ENCODE data around the gene BACE1.
"Not testable (repeated sequence)": the region's sequence is repeated elsewhere in the genome, so short reads cannot be mapped to it uniquely, and the experiment has no call there.

The BACE1 gene

GRCh38 chr11:117271208-117271607, 44.8 kb downstream of the BACE1 start:
- Histone ChIP-seq H3K27me3 (ENCODE audit: low read depth, low read length) (no peaks in the 10 kb centered on the region), H3K4me1 (ENCODE audit: control insufficient read depth in 1 of 2, insufficient read depth in 2 of 2, low read length in 2 of 2) (no peaks in the 10 kb centered on the region), H3K36me3 (ENCODE audit: control insufficient read depth in 1 of 2, insufficient read depth in 2 of 2, low read length in 2 of 2) (peaks cover 9 to 14% of the 10 kb centered on the region in 2 donors), H3K4me3 (ENCODE audit: low read depth in 1 of 2, low read length in 2 of 2) (no peak overlapping the region), H3K9me3 (ENCODE audit: control insufficient read depth in 1 of 2, low read length in 2 of 2) (no peaks in the 10 kb centered on the region), H3K27ac (ENCODE audit: low read length) (no peak overlapping the region)

- no peaks in the 10 kb centered on the region for H3K4me1 ChIP-seq (ENCODE audit: control insufficient read depth in 1 of 2, insufficient read depth in 2 of 2, low read length in 2 of 2)
Observed at GRCh38 chr11:117269856-117270255, 46.2 kb downstream of the BACE1 start.

GRCh38 chr11:117265745-117266144, 50.3 kb downstream of the BACE1 start:
- H3K27me3 ChIP-seq (ENCODE audit: low read depth, low read length) = no peaks in the 10 kb centered on the region
- H3K36me3 ChIP-seq (ENCODE audit: control insufficient read depth in 1 of 2, insufficient read depth in 2 of 2, low read length in 2 of 2) = no peaks in the 10 kb centered on the region
- H3K27ac ChIP-seq (ENCODE audit: low read length) = no peak overlapping the region
- H3K4me3 ChIP-seq (ENCODE audit: low read depth in 1 of 2, low read length in 2 of 2) = no peak overlapping the region
- no peaks in the 10 kb centered on the region for H3K9me3 ChIP-seq (ENCODE audit: control insufficient read depth in 1 of 2, low read length in 2 of 2)
- H3K4me1 ChIP-seq (ENCODE audit: control insufficient read depth in 1 of 2, insufficient read depth in 2 of 2, low read length in 2 of 2) = no peaks in the 10 kb centered on the region

More at GRCh38 chr11:117269856-117270255, 46.2 kb downstream of the BACE1 start:
- Histone ChIP-seq H3K27ac (ENCODE audit: low read length) (no peak overlapping the region), H3K4me3 (ENCODE audit: low read depth in 1 of 2, low read length in 2 of 2) (no peak overlapping the region), H3K36me3 (ENCODE audit: control insufficient read depth in 1 of 2, insufficient read depth in 2 of 2, low read length in 2 of 2) (peaks cover 0 to 14% of the 10 kb centered on the region in 2 donors), H3K9me3 (ENCODE audit: control insufficient read depth in 1 of 2, low read length in 2 of 2) (no peaks in the 10 kb centered on the region), H3K27me3 (ENCODE audit: low read depth, low read length) (no peaks in the 10 kb centered on the region)

- H3K9me3 ChIP-seq (ENCODE audit: control insufficient read depth in 1 of 2, low read length in 2 of 2); H3K27me3 ChIP-seq (ENCODE audit: low read depth, low read length); H3K27ac ChIP-seq (ENCODE audit: low read length); H3K4me1 ChIP-seq (ENCODE audit: control insufficient read depth in 1 of 2, insufficient read depth in 2 of 2, low read length in 2 of 2); H3K36me3 ChIP-seq (ENCODE audit: control insufficient read depth in 1 of 2, insufficient read depth in 2 of 2, low read length in 2 of 2); H3K4me3 ChIP-seq (ENCODE audit: low read depth in 1 of 2, low read length in 2 of 2): not testable (repeated sequence)
Observed at GRCh38 chr11:117264624-117265323, 51.3 kb downstream of the BACE1 start.

- H3K27me3 ChIP-seq (ENCODE audit: low read depth, low read length) = no peaks in the 10 kb centered on the region
- H3K36me3 ChIP-seq (ENCODE audit: control insufficient read depth in 1 of 2, insufficient read depth in 2 of 2, low read length in 2 of 2) = peaks cover 0 to 8% of the 10 kb centered on the region in 2 donors
- H3K4me3 ChIP-seq (ENCODE audit: low read depth in 1 of 2, low read length in 2 of 2) = no peak overlapping the region
- no peaks in the 10 kb centered on the region for H3K4me1 ChIP-seq (ENCODE audit: control insufficient read depth in 1 of 2, insufficient read depth in 2 of 2, low read length in 2 of 2)
- no peak overlapping the region for H3K27ac ChIP-seq (ENCODE audit: low read length)
- no peaks in the 10 kb centered on the region for H3K9me3 ChIP-seq (ENCODE audit: control insufficient read depth in 1 of 2, low read length in 2 of 2)
Observed at GRCh38 chr11:117259417-117259816, 56.6 kb downstream of the BACE1 start.

- no peaks in the 10 kb centered on the region for H3K4me1 ChIP-seq (ENCODE audit: control insufficient read depth in 1 of 2, insufficient read depth in 2 of 2, low read length in 2 of 2)
- no peak overlapping the region for H3K4me3 ChIP-seq (ENCODE audit: low read depth in 1 of 2, low read length in 2 of 2)
- H3K9me3 ChIP-seq (ENCODE audit: control insufficient read depth in 1 of 2, low read length in 2 of 2) = no peaks in the 10 kb centered on the region
- H3K27ac ChIP-seq (ENCODE audit: low read length) = no peak overlapping the region
- no peaks in the 10 kb centered on the region for H3K27me3 ChIP-seq (ENCODE audit: low read depth, low read length)
- peaks cover 0 to 8% of the 10 kb centered on the region in 2 donors for H3K36me3 ChIP-seq (ENCODE audit: control insufficient read depth in 1 of 2, insufficient read depth in 2 of 2, low read length in 2 of 2)
Observed at GRCh38 chr11:117258576-117258975, 57.5 kb downstream of the BACE1 start.

- Histone ChIP-seq H3K9me3 (ENCODE audit: control insufficient read depth in 1 of 2, low read length in 2 of 2) (no peaks in the 10 kb centered on the region), H3K4me3 (ENCODE audit: low read depth in 1 of 2, low read length in 2 of 2) (no peak overlapping the region), H3K36me3 (ENCODE audit: control insufficient read depth in 1 of 2, insufficient read depth in 2 of 2, low read length in 2 of 2) (peaks cover 0 to 8% of the 10 kb centered on the region in 2 donors), H3K4me1 (ENCODE audit: control insufficient read depth in 1 of 2, insufficient read depth in 2 of 2, low read length in 2 of 2) (no peaks in the 10 kb centered on the region), H3K27ac (ENCODE audit: low read length) (no peak overlapping the region), H3K27me3 (ENCODE audit: low read depth, low read length) (no peaks in the 10 kb centered on the region)
Observed at GRCh38 chr11:117256573-117256972, 59.5 kb downstream of the BACE1 start.

- H3K4me1 ChIP-seq (ENCODE audit: control insufficient read depth in 1 of 2, insufficient read depth in 2 of 2, low read length in 2 of 2) = no peaks in the 10 kb centered on the region
- no peaks in the 10 kb centered on the region for H3K9me3 ChIP-seq (ENCODE audit: control insufficient read depth in 1 of 2, low read length in 2 of 2)
- peaks cover 0 to 8% of the 10 kb centered on the region in 2 donors for H3K36me3 ChIP-seq (ENCODE audit: control insufficient read depth in 1 of 2, insufficient read depth in 2 of 2, low read length in 2 of 2)
- no peak overlapping the region for H3K4me3 ChIP-seq (ENCODE audit: low read depth in 1 of 2, low read length in 2 of 2)
- H3K27ac ChIP-seq (ENCODE audit: low read length) = no peak overlapping the region
- no peaks in the 10 kb centered on the region for H3K27me3 ChIP-seq (ENCODE audit: low read depth, low read length)
Observed at GRCh38 chr11:117255966-117256365, 60.1 kb downstream of the BACE1 start.

- Histone ChIP-seq H3K4me1 (ENCODE audit: control insufficient read depth in 1 of 2, insufficient read depth in 2 of 2, low read length in 2 of 2) (no peaks in the 10 kb centered on the region), H3K9me3 (ENCODE audit: control insufficient read depth in 1 of 2, low read length in 2 of 2) (no peaks in the 10 kb centered on the region), H3K27me3 (ENCODE audit: low read depth, low read length) (no peaks in the 10 kb centered on the region), H3K36me3 (ENCODE audit: control insufficient read depth in 1 of 2, insufficient read depth in 2 of 2, low read length in 2 of 2) (peaks cover 11 to 32% of the 10 kb centered on the region in 2 donors), H3K4me3 (ENCODE audit: low read depth in 1 of 2, low read length in 2 of 2) (no peak overlapping the region), H3K27ac (ENCODE audit: low read length) (no peak overlapping the region)
Observed at GRCh38 chr11:117251506-117251905, 64.5 kb downstream of the BACE1 start.

GRCh38 chr11:117249571-117249970, 66.5 kb downstream of the BACE1 start:
- Histone ChIP-seq H3K27ac (ENCODE audit: low read length) (no peak overlapping the region), H3K4me3 (ENCODE audit: low read depth in 1 of 2, low read length in 2 of 2) (no peak overlapping the region), H3K36me3 (ENCODE audit: control insufficient read depth in 1 of 2, insufficient read depth in 2 of 2, low read length in 2 of 2) (peaks cover 21 to 43% of the 10 kb centered on the region in 2 donors), H3K27me3 (ENCODE audit: low read depth, low read length) (no peaks in the 10 kb centered on the region), H3K4me1 (ENCODE audit: control insufficient read depth in 1 of 2, insufficient read depth in 2 of 2, low read length in 2 of 2) (no peaks in the 10 kb centered on the region), H3K9me3 (ENCODE audit: control insufficient read depth in 1 of 2, low read length in 2 of 2) (no peaks in the 10 kb centered on the region)

GRCh38 chr11:117248341-117248740, 67.7 kb downstream of the BACE1 start:
- Histone ChIP-seq H3K27me3 (ENCODE audit: low read depth, low read length) (no peaks in the 10 kb centered on the region), H3K4me1 (ENCODE audit: control insufficient read depth in 1 of 2, insufficient read depth in 2 of 2, low read length in 2 of 2) (no peaks in the 10 kb centered on the region), H3K27ac (ENCODE audit: low read length) (no peak overlapping the region), H3K4me3 (ENCODE audit: low read depth in 1 of 2, low read length in 2 of 2) (no peak overlapping the region), H3K9me3 (ENCODE audit: control insufficient read depth in 1 of 2, low read length in 2 of 2) (no peaks in the 10 kb centered on the region), H3K36me3 (ENCODE audit: control insufficient read depth in 1 of 2, insufficient read depth in 2 of 2, low read length in 2 of 2) (peaks cover 25 to 50% of the 10 kb centered on the region in 2 donors)

- Histone ChIP-seq H3K36me3 (ENCODE audit: control insufficient read depth in 1 of 2, insufficient read depth in 2 of 2, low read length in 2 of 2) (peaks cover 29 to 47% of the 10 kb centered on the region in 2 donors), H3K27ac (ENCODE audit: low read length) (no peak overlapping the region), H3K4me1 (ENCODE audit: control insufficient read depth in 1 of 2, insufficient read depth in 2 of 2, low read length in 2 of 2) (peaks cover 0 to 2% of the 10 kb centered on the region in 2 donors), H3K27me3 (ENCODE audit: low read depth, low read length) (no peaks in the 10 kb centered on the region), H3K9me3 (ENCODE audit: control insufficient read depth in 1 of 2, low read length in 2 of 2) (no peaks in the 10 kb centered on the region), H3K4me3 (ENCODE audit: low read depth in 1 of 2, low read length in 2 of 2) (no peak overlapping the region)
Observed at GRCh38 chr11:117239295-117239694, 76.8 kb downstream of the BACE1 start.

All from muscle layer of duodenum (tissue), 2 donors.